GM12878 (cell line): ENCODE data around the gene CDH16. TPM values are rescaled to one million over a fixed set of nuclear protein-coding genes. Genes with fewer than 3 reads are reported as not detected.
A peak's percentile ranks its signal among the peaks of the same experiment; 100 is the strongest.
"Not testable (repeated sequence)": the region's sequence is repeated elsewhere in the genome, so short reads cannot be mapped to it uniquely, and the experiment has no call there.

ENCODE experiments used
- ATAC-seq: fragments of 200-7000 bp; cut with Tn5 transposase; 3 replicates; pipeline ENCODE4 v1.9.1; 2020; ENCODE audit warnings: mild to moderate bottlenecking, moderate library complexity
- BruUV-seq: library from RNA; stranded (reverse); fragments of 400-500 nt; replicated peaks from 2 replicates; lab custom pipeline; 2021; lab: Mats Ljungman, UMichigan
- CTCF ChIA-PET: fragments of 300-600 bp; sonication (Branson Sonifier 250); formaldehyde crosslinking; extraction: SDS; loops from one replicate; lab custom pipeline; 2021; ENCODE audit warnings: inconsistent platforms; lab: Yijun Ruan, JAX
- POLR2A ChIA-PET: fragments of 350-600 bp; formaldehyde crosslinking; extraction: SDS; loops from one replicate; lab custom pipeline; 2021; ENCODE audit warnings: inconsistent platforms; lab: Charles Lee
- RAD21 ChIA-PET: fragments of 300-600 bp; sonication (Branson Sonifier 250); formaldehyde crosslinking; loops from one replicate; lab custom pipeline; 2023; ENCODE audit warnings: antibody characterized with exemption; ENCODE audit not compliant: unreplicated experiment; lab: Charles Lee
- SMC1A ChIA-PET: fragments of 300-600 bp; sonication (Branson Sonifier 250); formaldehyde crosslinking; loops from one replicate; lab custom pipeline; 2023; ENCODE audit not compliant: unreplicated experiment, uncharacterized antibody; lab: Charles Lee
- DNase-seq: peaks from one replicate; pipeline ENCODE4 v3.0.0-alpha.2; 2011; ENCODE audit warnings: low read depth, low spot score
- FAIRE-seq: peaks from 3 replicates; lab custom pipeline; 2011; peaks lifted over from hg19 to GRCh38; lab: Jason Lieb, UNC
- H2AFZ ChIP-seq: 2 replicates; pipeline ENCODE4 v1.6.0; 2011; ENCODE audit warnings: low read depth, low read length, control low read depth; ENCODE audit not compliant: control insufficient read depth
- H3K27ac ChIP-seq: 2 replicates; pipeline ENCODE4 v1.5.1; 2011; ENCODE audit warnings: control low read depth; ENCODE audit not compliant: control insufficient read depth, insufficient read depth
- H3K27me3 ChIP-seq, 2 experiments: replicated peaks in 1 of 2; 2 replicates each; pipeline versions ENCODE4 v1.6.0 to v1.6.1; 2011; ENCODE audit warnings: low read length in 1 of 2; ENCODE audit not compliant: control insufficient read depth in 2 of 2, insufficient read depth in 2 of 2
- H3K36me3 ChIP-seq, 2 experiments: 2 replicates each; pipeline ENCODE4 v1.5.1; 2011; ENCODE audit warnings: low read length in 1 of 2; ENCODE audit not compliant: control insufficient read depth in 2 of 2, insufficient read depth in 2 of 2
- H3K4me1 ChIP-seq: 2 replicates; pipeline ENCODE4 v1.6.1; 2011; ENCODE audit warnings: mild to moderate bottlenecking, low read length, moderate library complexity, mixed read lengths; ENCODE audit not compliant: control insufficient read depth, insufficient read depth
- H3K4me2 ChIP-seq: 2 replicates; pipeline ENCODE4 v1.6.0; 2011; ENCODE audit warnings: control low read depth; ENCODE audit not compliant: control insufficient read depth, insufficient read depth
- H3K4me3 ChIP-seq: fragments of 200-600 bp; sonication (generic); 2 replicates; pipeline ENCODE4 v1.5.1; 2016
- H3K79me2 ChIP-seq: 2 replicates; pipeline ENCODE4 v1.6.0; 2011; ENCODE audit warnings: low read length; ENCODE audit not compliant: control insufficient read depth, insufficient read depth
- H3K9ac ChIP-seq: 2 replicates; pipeline ENCODE4 v1.8.0; 2011; ENCODE audit warnings: low read length, control low read depth, mixed read lengths; ENCODE audit not compliant: control insufficient read depth, insufficient read depth
- H3K9me3 ChIP-seq: replicated peaks from 3 replicates; pipeline ENCODE4 v1.5.1; 2011; ENCODE audit warnings: mild to moderate bottlenecking, low read length; ENCODE audit not compliant: control insufficient read depth, insufficient read depth
- H4K20me1 ChIP-seq: 2 replicates; pipeline ENCODE4 v1.6.0; 2011; ENCODE audit not compliant: control insufficient read depth, insufficient read depth
- BHLHE40 ChIP-seq, 2 experiments: fragments of 450-650 bp in 1 of 2; IDR thresholded peaks; 2 replicates each; pipeline ENCODE4 v1.6.1; 2011 to 2017; ENCODE audit warnings: low read depth in 2 of 2, borderline replicate concordance in 1 of 2, improper control_type of control experiment in 1 of 2, low read length in 1 of 2, mild to moderate bottlenecking in 1 of 2
- EP300 ChIP-seq, 2 experiments: fragments of 150-350 bp in 1 of 2; IDR thresholded peaks; 2 replicates each; pipeline ENCODE4 v1.6.1; 2011 to 2012; ENCODE audit warnings: low read depth in 2 of 2, low read length in 2 of 2, borderline replicate concordance in 1 of 2, improper control_type of control experiment in 1 of 2, inconsistent platforms in 1 of 2; ENCODE audit not compliant: control insufficient read depth in 1 of 2
- PAX5 ChIP-seq: IDR thresholded peaks from 2 replicates; pipeline ENCODE4 v1.6.1; 2011; ENCODE audit warnings: low read depth, low read length, borderline replicate concordance
- RAD51 ChIP-seq: fragments of 450-650 bp; IDR thresholded peaks from 2 replicates; pipeline ENCODE4 v1.6.1; 2016; ENCODE audit warnings: moderate library complexity, mild to moderate bottlenecking, inconsistent platforms
- whole genome bisulfite sequencing: methylation state at CpG from one replicate; pipeline ENCODE4 v1.1.6; 2016; ENCODE audit warnings: low lambda C conversion rate; ENCODE audit not compliant: insufficient replicate concordance, insufficient coverage; ENCODE audit errors: missing lambda C conversion rate; 5-methylcytosine and 5-hydroxymethylcytosine counted together
- in situ Hi-C: fragments of 300-500 bp; cut with MboI; formaldehyde crosslinking; loops from 9 replicates; pipeline ENCODE4 v1.14.3; 2018; ENCODE audit warnings: mixed read lengths
- intact Hi-C: fragments of 100-400 bp; cut with micrococcal nuclease; formaldehyde crosslinking; loops from one replicate; pipeline ENCODE4 v1.14.2; 2022; ENCODE audit not compliant: unreplicated experiment
- polyA plus RNA-seq, 11 experiments: library from polyadenylated mRNA; depleted of rRNA in 4 of 11; unstranded in 6 of 11; stranded (reverse) in 5 of 11; fragments of >200 nt; fragmentation: Nextera tagmentation in 4 of 11; fragmentation: Illumina TruSeq in 1 of 11; extraction: Ambion mirVana in 4 of 11; extraction: Trizol in 1 of 11; gene quantifications; 1 replicate in 1 of 11; 2 replicates in 10 of 11; pipeline versions ENCODE4 v1.2.1 to v1.2.3, GENCODE V29; 2011 to 2016; ENCODE audit warnings: inconsistent platforms in 2 of 11, missing spikeins in 2 of 11, low read depth in 1 of 11
- total RNA-seq, 4 experiments: library from RNA; depleted of rRNA in 3 of 4; stranded (reverse); fragments of >200 nt in 3 of 4; fragmentation: Illumina TruSeq in 1 of 4; extraction: Trizol in 1 of 4; gene quantifications; 2 replicates each; pipeline versions ENCODE4 v1.2.1 to v1.2.3, GENCODE V29; 2013 to 2021
- TF ChIP-seq, protein P1 (sequence below): IDR thresholded peaks from 2 replicates; pipeline ENCODE4 v1.6.1; 2012; ENCODE audit warnings: low read depth, low read length, improper control_type of control experiment

Gene CDH16
- total and polyA plus RNA-seq, 10 of the 15 experiments (the other 5 are each of a cell fraction or from before 2014, with no cell fraction given), result 0.05 TPM; not detected in 9

DNA sequence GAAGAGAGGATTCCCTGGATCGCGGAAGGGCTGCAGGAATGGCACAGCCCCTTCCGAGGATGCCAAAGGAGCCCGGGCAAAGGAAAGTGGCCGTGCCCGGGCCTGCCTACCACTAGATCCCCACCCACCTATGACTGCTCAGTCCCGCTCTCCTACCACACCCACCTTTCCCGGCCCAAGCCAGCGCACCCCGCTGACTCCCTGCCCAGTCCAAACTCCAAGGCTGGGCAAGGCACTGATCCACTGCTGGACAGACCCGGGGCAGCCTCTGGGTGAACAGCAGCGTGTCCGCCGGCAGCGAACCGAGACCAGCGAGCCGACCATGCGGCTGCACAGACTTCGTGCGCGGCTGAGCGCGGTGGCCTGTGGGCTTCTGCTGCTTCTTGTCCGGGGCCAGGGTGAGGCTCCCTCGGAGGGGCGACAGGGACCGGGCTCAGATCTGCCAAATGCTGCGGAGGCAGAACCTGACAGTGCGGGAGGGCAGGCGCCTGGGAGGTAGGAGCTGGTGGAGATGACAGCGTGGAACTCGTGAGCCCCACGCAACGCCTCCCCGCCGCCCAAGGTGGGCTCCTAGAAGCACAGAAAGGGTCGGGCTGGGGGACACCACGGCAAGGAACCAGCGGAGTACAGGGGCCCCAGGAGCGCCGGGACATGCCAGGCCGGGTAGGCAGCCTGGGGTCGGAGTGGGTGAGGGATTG is 16.8 kb upstream of the CDH16 start, which contains the start of gene CES2:
TSS of gene CES2 (plus strand) at position 203 of the 698 bp plus-strand sequence. CDS start at position 323, 120 bp downstream.
- no TSS peak for BruUV-seq
- no peak for DNase-seq
- peak within 1 kb of the TSS; percentile 78 for H3K4me3 ChIP-seq
- ATAC-seq, result no peak
- POLR2A ChIA-PET, result interaction anchor here (0.5 to 1.0 kb wide), 2 partner anchors 9 to 203 kb away, joined by 3 to 5 read pairs; no protein-coding TSS in a partner anchor
- H3K36me3 ChIP-seq, result peaks cover 0 to 3% of the 10 kb centered on the region in 2 experiments; a peak in 1 of 4 replicates
- peaks cover 7% of the 10 kb centered on the region for H3K4me1 ChIP-seq
- peak within 1 kb of the TSS; percentile 87 for H2AFZ ChIP-seq
- peak within 1 kb of the TSS; percentile 73 for H3K4me2 ChIP-seq
- CTCF ChIA-PET, result no interaction called here
- intact Hi-C loops, result no loop called here
- SMC1A ChIA-PET, result no interaction called here
- H3K79me2 ChIP-seq, result peaks cover 33% of the 10 kb centered on the region
- no peak for FAIRE-seq
- H3K27ac ChIP-seq, result peak within 1 kb of the TSS; percentile 94
- no peaks in the 10 kb centered on the region for H3K27me3 ChIP-seq
- in situ Hi-C loops, result loop anchor here (10.0 kb wide), 1 partner anchor 59 kb away; no protein-coding TSS in a partner anchor
- TF ChIP-seq PAX5, result peak; percentile 19; the same call in 1 of the 2 replicates
- TF ChIP-seq EP300 (IDR thresholded peaks at IDR 0.05; ENCODE audit: borderline replicate concordance in 1 of 2, control insufficient read depth in 1 of 2, low read depth in 2 of 2, low read length in 2 of 2), result no peak
- TF ChIP-seq, protein P1, sequence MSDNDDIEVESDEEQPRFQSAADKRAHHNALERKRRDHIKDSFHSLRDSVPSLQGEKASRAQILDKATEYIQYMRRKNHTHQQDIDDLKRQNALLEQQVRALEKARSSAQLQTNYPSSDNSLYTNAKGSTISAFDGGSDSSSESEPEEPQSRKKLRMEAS, result no peak
- H3K9ac ChIP-seq, result peak within 1 kb of the TSS; percentile 94
- WGBS, result 53% methylated on average over 44 of the region's 44 CpGs
- no peaks in the 10 kb centered on the region for H3K9me3 ChIP-seq
- RAD21 ChIA-PET, result no interaction called here
- no peaks in the 10 kb centered on the region for H4K20me1 ChIP-seq

DNA sequence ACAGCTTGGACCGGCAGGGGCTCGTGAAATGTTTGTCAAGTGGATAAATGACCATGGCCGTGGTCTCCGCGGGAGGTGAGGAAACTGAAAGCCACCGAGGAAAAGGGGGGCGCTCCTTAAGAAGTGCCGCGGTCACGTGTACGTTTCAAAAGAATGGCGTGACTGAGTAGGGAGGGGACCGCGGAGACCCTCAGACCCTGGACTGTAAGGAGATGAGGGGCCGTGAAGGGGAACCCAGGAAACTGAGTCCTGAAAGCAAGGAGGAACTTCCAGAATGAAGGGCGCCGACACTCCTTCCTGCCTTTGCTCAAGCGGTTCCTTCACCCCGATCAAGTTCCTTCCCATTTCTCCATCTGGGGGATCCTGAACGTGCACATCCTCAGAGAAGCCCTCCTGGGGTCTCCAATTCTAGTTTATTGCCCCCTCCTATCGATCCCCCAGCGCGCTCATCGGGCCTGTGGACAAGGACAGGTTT is 16.2 kb upstream of the CDH16 start:
- Histone ChIP-seq H3K79me2 (peaks cover 33% of the 10 kb centered on the region), H3K27ac (peak overlapping the region; percentile 94), H3K9ac (peak overlapping the region; percentile 94), H3K4me3 (peak overlapping the region; percentile 78)
- H3K36me3 ChIP-seq, SMC1A ChIA-PET, H3K27me3 ChIP-seq, intact Hi-C loops, H3K9me3 ChIP-seq, H3K4me1 ChIP-seq, H4K20me1 ChIP-seq, DNase-seq: not testable (repeated sequence)
- FAIRE-seq (peak; percentile 59), ATAC-seq (peak; percentile 48)
- RAD21 ChIA-PET, result interaction anchor here (0.6 kb wide), 1 partner anchor 23 kb away, joined by 3 read pairs; no protein-coding TSS in a partner anchor
- 3% methylated on average over 23 of the region's 24 CpGs for WGBS
- peak; percentile 68; the same call in 1 of the 2 replicates for TF ChIP-seq RAD51
- TF ChIP-seq BHLHE40 (IDR thresholded peaks at IDR 0.05; ENCODE audit: borderline replicate concordance in 1 of 2, low read depth in 2 of 2, low read length in 1 of 2), result peak in 1 of 2 experiments; percentile 60; a peak in 2 of 4 replicates
- TF ChIP-seq, all 136 proteins: peak for 2; not testable (repeated sequence) for 134
- Histone ChIP-seq H3K4me2 (peak overlapping the region; percentile 73), H2AFZ (peak overlapping the region; percentile 87; the same call in 1 of the 2 replicates)
- in situ Hi-C loops, result loop anchor here (10.0 kb wide), 1 partner anchor 60 kb away; no protein-coding TSS in a partner anchor
- POLR2A ChIA-PET, result interaction anchor here (0.5 kb wide), 1 partner anchor 204 kb away, joined by 5 read pairs; no protein-coding TSS in a partner anchor
- BruUV-seq, result TSS peak; percentile 79
- CTCF ChIA-PET, result interaction anchor here (0.8 to 1.3 kb wide), 2 partner anchors 62 to 67 kb away, joined by 3 to 4 read pairs; no protein-coding TSS in a partner anchor
